Lower leg skin (tissue), 3 donors: Measurements from ENCODE around the gene ATCAY.

ENCODE experiments used
- CTCF ChIP-seq, 3 donors: fragments of 450-650 bp; IDR thresholded peaks; one replicate each; pipeline ENCODE4 v1.5.1; 2016; ENCODE audit warnings: antibody characterized with exemption in 3 of 3, mild to moderate bottlenecking in 3 of 3, moderate library complexity in 2 of 3
- POLR2A ChIP-seq, 2 donors: fragments of 450-650 bp; IDR thresholded peaks; one replicate each; pipeline ENCODE4 v1.6.1; 2016 to 2017; ENCODE audit warnings: antibody characterized with exemption in 2 of 2, mild to moderate bottlenecking in 1 of 2, moderate library complexity in 1 of 2

- TF ChIP-seq CTCF (IDR thresholded peaks at IDR 0.05): no peak
- no peak for TF ChIP-seq POLR2A (IDR thresholded peaks at IDR 0.05)
Measured at GRCh38 chr19:3863648-3864047, 16.8 kb upstream of the ATCAY start.
